Psoas muscle (tissue), 8 donors: ENCODE data around the gene DNAH9. TPM values are rescaled to one million over a fixed set of nuclear protein-coding genes. Genes with fewer than 3 reads are reported as not detected.

ENCODE experiments used
- ATAC-seq, 4 donors: fragments of 200-7000 bp; cut with Tn5 transposase; one replicate each; pipeline ENCODE4 v1.9.1; 2020; ENCODE audit warnings: moderate library complexity in 3 of 4, mild to moderate bottlenecking in 2 of 4
- DNase-seq, 2 donors: peaks; one replicate each; pipeline ENCODE4 v3.0.0-alpha.2; 2020
- H3K27ac ChIP-seq: fragments of 200-600 bp; one replicate; pipeline ENCODE4 v1.8.0; 2022
- H3K27me3 ChIP-seq, 3 donors: fragments of 200-600 bp in 1 of 3; one replicate each; pipeline versions ENCODE4 v1.6.1 to v1.8.0; 2013 to 2022; ENCODE audit warnings: low read length in 2 of 3, mild to moderate bottlenecking in 2 of 3, moderate library complexity in 1 of 3; ENCODE audit not compliant: insufficient read depth in 3 of 3
- H3K36me3 ChIP-seq, 2 donors: fragments of 200-600 bp in 1 of 2; one replicate each; pipeline versions ENCODE4 v1.6.1 to v1.8.0; 2013 to 2022; ENCODE audit warnings: low read depth in 1 of 2, mild to moderate bottlenecking in 1 of 2, moderate library complexity in 1 of 2; ENCODE audit not compliant: insufficient read depth in 1 of 2
- H3K4me1 ChIP-seq: fragments of 200-600 bp; one replicate; pipeline ENCODE4 v1.8.0; 2022
- H3K4me3 ChIP-seq: fragments of 200-600 bp; one replicate; pipeline ENCODE4 v1.8.0; 2022; ENCODE audit warnings: mild to moderate bottlenecking
- H3K9me3 ChIP-seq: fragments of 200-600 bp; one replicate; pipeline ENCODE4 v1.8.0; 2022
- CTCF ChIP-seq: fragments of 200-600 bp; IDR thresholded peaks from one replicate; pipeline ENCODE4 v1.8.0; 2022; ENCODE audit warnings: antibody characterized with exemption
- WGBS, 3 donors: extraction: QIAGEN DNeasy Blood & Tissue Kit; methylation state at CpG; one replicate each; pipeline versions ENCODE4 v1.1.6 to v1.1.7; 2013; 5-methylcytosine and 5-hydroxymethylcytosine counted together
- intact Hi-C, 2 donors: fragments of 100-400 bp; cut with DNase I; formaldehyde crosslinking; loops; one replicate each; pipeline versions ENCODE4 v1.11.0 to v1.14.2; 2022
- polyA plus RNA-seq, 3 donors: library from polyadenylated mRNA; stranded (reverse); fragments of 200-250 nt; gene quantifications; one replicate each; pipeline ENCODE4 v1.2.3, GENCODE V29; 2013
- total RNA-seq, 4 donors: library from RNA; stranded (reverse); fragmentation: NEBNext Ultra II Directional in 2 of 4; extraction: Animal tissue kit (Norgen Biotek cat#: 25700) in 2 of 4; gene quantifications; one replicate each; pipeline versions ENCODE4 v1.2.1 to v1.2.4, GENCODE V29; 2021 to 2023
- donor health status: healthy with polysubstance abuse.
- donor health status: DM: no; HTN: no; CAD: no; lungs with moderate emphysema.
- donor health status: Bipolar disorder and iron deficiency.
- donor health status: healthy.
- donor health status: DM: yes; HTN: yes; CAD: no.
- donor health status: DM: no; HTN: no; CAD: no.
- donor health status: DM: no; HTN: no; CAD: no.
- donor health status: DM: yes; HTN: yes; CAD: no.

DNAH9 gene
- total and polyA plus RNA-seq, 7 donors, result 0.01 to 0.05 TPM; not detected in 5

- TF ChIP-seq CTCF, result no peak
- Histone ChIP-seq H3K4me1 (no peaks in the 10 kb centered on the region), H3K4me3 (no peak overlapping the region), H3K9me3 (no peaks in the 10 kb centered on the region), H3K36me3 (no peaks in the 10 kb centered on the region), H3K27ac (no peak overlapping the region), H3K27me3 (no peaks in the 10 kb centered on the region)
- no peak for DNase-seq
- intact Hi-C loops, result no loop called here
- 57 to 72% (median 70%) methylated on average over 7 of the region's 7 CpGs for WGBS, 3 donors
- ATAC-seq, result no peak
These were observed 29.2 kb downstream of the DNAH9 start for GRCh38 chr17:11627301-11627940.

- TF ChIP-seq CTCF, result no peak
- Histone ChIP-seq H3K27ac (no peak overlapping the region), H3K4me1 (no peaks in the 10 kb centered on the region), H3K4me3 (no peak overlapping the region), H3K36me3 (no peaks in the 10 kb centered on the region), H3K27me3 (no peaks in the 10 kb centered on the region), H3K9me3 (no peaks in the 10 kb centered on the region)
- no peak for ATAC-seq
- WGBS, 3 donors, result 46 to 59% (median 56%) methylated on average over 10 of the region's 10 CpGs
- intact Hi-C loops, result no loop called here
- no peak for DNase-seq
These were observed 30.1 kb downstream of the DNAH9 start for GRCh38 chr17:11628374-11628773.

GRCh38 chr17:11628831-11629230, 30.6 kb downstream of the DNAH9 start:
- H3K9me3 ChIP-seq, result no peaks in the 10 kb centered on the region
- no peaks in the 10 kb centered on the region for H3K36me3 ChIP-seq
- no peak for TF ChIP-seq CTCF
- DNase-seq, result no peak
- no peak overlapping the region for H3K27ac ChIP-seq
- H3K4me1 ChIP-seq, result no peaks in the 10 kb centered on the region
- WGBS, 3 donors, result 80 to 83% (median 83%) methylated on average over 3 of the region's 3 CpGs
- ATAC-seq, result no peak
- intact Hi-C loops, result no loop called here
- no peak overlapping the region for H3K4me3 ChIP-seq
- no peaks in the 10 kb centered on the region for H3K27me3 ChIP-seq

GRCh38 chr17:11636771-11637170, 38.5 kb downstream of the DNAH9 start:
- no peak for TF ChIP-seq CTCF
- no peak overlapping the region for H3K4me3 ChIP-seq
- H3K27ac ChIP-seq, result no peak overlapping the region
- DNase-seq, result no peak
- H3K9me3 ChIP-seq, result no peaks in the 10 kb centered on the region
- H3K27me3 ChIP-seq, result no peaks in the 10 kb centered on the region
- no peaks in the 10 kb centered on the region for H3K4me1 ChIP-seq
- 81 to 87% (median 83%) methylated on average over 5 of the region's 5 CpGs for WGBS, 3 donors
- H3K36me3 ChIP-seq, result no peaks in the 10 kb centered on the region
- intact Hi-C loops, result loop anchor here in 1 of 2 donors (10.0 kb wide), 1 partner anchor 52 kb away; no protein-coding TSS in a partner anchor
- ATAC-seq, result no peak

GRCh38 chr17:11637796-11638195, 39.5 kb downstream of the DNAH9 start:
- Histone ChIP-seq H3K27ac (no peak overlapping the region), H3K27me3 (no peaks in the 10 kb centered on the region), H3K9me3 (no peaks in the 10 kb centered on the region), H3K4me3 (no peak overlapping the region), H3K4me1 (no peaks in the 10 kb centered on the region), H3K36me3 (no peaks in the 10 kb centered on the region)
- DNase-seq, result no peak
- 77 to 87% (median 82%) methylated on average over 6 of the region's 6 CpGs for WGBS, 3 donors
- no peak for TF ChIP-seq CTCF
- ATAC-seq, result no peak
- intact Hi-C loops, result loop anchor here in 1 of 2 donors (10.0 kb wide), 1 partner anchor 53 kb away; no protein-coding TSS in a partner anchor
